Upper lobe of left lung (tissue), 6 donors: Measurements from ENCODE around the gene ADCY3. TPM values are rescaled to one million over a fixed set of nuclear protein-coding genes. Genes with fewer than 3 reads are reported as not detected.

Experiments
- ATAC-seq, 2 donors: fragments of 200-7000 bp; cut with Tn5 transposase; one replicate each; pipeline ENCODE4 v1.9.1; 2022; ENCODE audit warnings: mild to moderate bottlenecking in 2 of 2, moderate library complexity in 2 of 2; ENCODE audit not compliant: low FRiP score in 2 of 2
- DNase-seq, 2 donors: peaks; one replicate each; pipeline ENCODE4 v3.0.0-alpha.2; 2019 to 2020
- H3K27ac ChIP-seq, 4 donors: fragments of 200-600 bp; sonication (generic); one replicate each; pipeline ENCODE4 v1.5.1; 2016 to 2019
- H3K27me3 ChIP-seq, 4 donors: fragments of 200-600 bp; sonication (generic); one replicate each; pipeline ENCODE4 v1.5.1; 2017 to 2019
- H3K36me3 ChIP-seq, 4 donors: fragments of 200-600 bp; sonication (generic); one replicate each; pipeline ENCODE4 v1.5.1; 2016 to 2019
- H3K4me1 ChIP-seq, 4 donors: fragments of 200-600 bp; sonication (generic); one replicate each; pipeline ENCODE4 v1.5.1; 2018 to 2019
- H3K4me3 ChIP-seq, 4 donors: fragments of 200-600 bp; sonication (generic); one replicate each; pipeline ENCODE4 v1.5.1; 2017 to 2019; ENCODE audit warnings: mild to moderate bottlenecking in 2 of 4, moderate library complexity in 1 of 4
- H3K9me3 ChIP-seq, 4 donors: fragments of 200-600 bp; sonication (generic); one replicate each; pipeline ENCODE4 v1.5.1; 2018 to 2019
- EP300 ChIP-seq, 4 donors: sonication (generic); formaldehyde crosslinking; IDR thresholded peaks; one replicate each; pipeline ENCODE4 v1.5.1; 2017; ENCODE audit warnings: antibody characterized with exemption in 4 of 4, control low read depth in 2 of 4
- POLR2A ChIP-seq, 4 donors: fragments of 450-650 bp; IDR thresholded peaks; one replicate each; pipeline ENCODE4 v1.5.1; 2016 to 2017; ENCODE audit warnings: antibody characterized with exemption in 4 of 4, mild to moderate bottlenecking in 2 of 4
- POLR2AphosphoS5 ChIP-seq, 2 donors: sonication (generic); formaldehyde crosslinking; IDR thresholded peaks; one replicate each; pipeline ENCODE4 v1.5.1; 2017; ENCODE audit warnings: antibody characterized with exemption in 2 of 2
- WGBS, 2 donors: methylation state at CpG; one replicate each; pipeline ENCODE4 v1.1.5; 2017 to 2018; 5-methylcytosine and 5-hydroxymethylcytosine counted together
- total RNA-seq, 6 donors: library from RNA; depleted of rRNA in 4 of 6; stranded (reverse); fragments of >200 nt in 4 of 6; gene quantifications; one replicate each; pipeline versions ENCODE4 v1.1.0 to v1.2.1, GENCODE V29; 2016 to 2021
- TF ChIP-seq, protein P1 (sequence below), 6 experiments: fragments of 450-650 bp in 4 of 6; fragments of 200-600 bp in 2 of 6; sonication (generic) in 2 of 6; IDR thresholded peaks; one replicate each; pipeline ENCODE4 v1.5.1; 2016 to 2019; ENCODE audit warnings: antibody characterized with exemption in 6 of 6
- donor health status: DM: no; HTN: no; CAD: no; lungs with moderate emphysema.
- donor health status: DM: no; HTN: yes; CAD: no; lungs with severe emphysema.

ADCY3 gene
- total RNA-seq, 6 donors from 2014 or later, result 17.5 to 83.5 (median 36.5) TPM

DNA sequence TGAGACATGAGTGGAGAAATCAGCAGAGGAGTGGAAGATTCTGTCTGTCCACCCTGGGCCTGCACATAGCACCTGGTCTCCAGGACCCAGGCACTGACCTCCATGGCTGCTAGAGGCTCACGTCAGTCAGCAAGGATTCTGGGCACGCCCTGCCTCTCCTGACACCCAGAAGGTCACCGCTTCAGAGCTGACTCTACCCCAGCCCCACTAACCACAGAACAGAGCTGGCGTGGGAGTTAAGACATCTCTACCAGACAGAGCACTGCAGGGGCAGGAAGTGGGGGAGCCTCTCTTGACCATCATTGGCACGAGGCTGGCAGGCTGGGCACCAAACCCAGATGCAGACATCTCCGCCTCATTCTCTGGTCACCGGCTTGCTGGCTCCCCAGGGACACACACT is 3.0 kb downstream of the ADCY3 start:
- Histone ChIP-seq H3K36me3 (no peaks in the 10 kb centered on the region), H3K27ac (no peak overlapping the region), H3K4me3 (peak overlapping the region in 2 of 4 donors; percentile 69 to 78), H3K9me3 (no peaks in the 10 kb centered on the region), H3K27me3 (peaks cover 0 to 5% (median 0%) of the 10 kb centered on the region in 4 donors), H3K4me1 (peaks cover 7 to 31% (median 19%) of the 10 kb centered on the region in 4 donors)
- no peak for DNase-seq
- no peak for ATAC-seq
- no peak for TF ChIP-seq EP300 (IDR thresholded peaks at IDR 0.05)
- TF ChIP-seq POLR2AphosphoS5 (IDR thresholded peaks at IDR 0.05), result no peak
- TF ChIP-seq POLR2A (IDR thresholded peaks at IDR 0.05), result no peak
- TF ChIP-seq, protein P1, sequence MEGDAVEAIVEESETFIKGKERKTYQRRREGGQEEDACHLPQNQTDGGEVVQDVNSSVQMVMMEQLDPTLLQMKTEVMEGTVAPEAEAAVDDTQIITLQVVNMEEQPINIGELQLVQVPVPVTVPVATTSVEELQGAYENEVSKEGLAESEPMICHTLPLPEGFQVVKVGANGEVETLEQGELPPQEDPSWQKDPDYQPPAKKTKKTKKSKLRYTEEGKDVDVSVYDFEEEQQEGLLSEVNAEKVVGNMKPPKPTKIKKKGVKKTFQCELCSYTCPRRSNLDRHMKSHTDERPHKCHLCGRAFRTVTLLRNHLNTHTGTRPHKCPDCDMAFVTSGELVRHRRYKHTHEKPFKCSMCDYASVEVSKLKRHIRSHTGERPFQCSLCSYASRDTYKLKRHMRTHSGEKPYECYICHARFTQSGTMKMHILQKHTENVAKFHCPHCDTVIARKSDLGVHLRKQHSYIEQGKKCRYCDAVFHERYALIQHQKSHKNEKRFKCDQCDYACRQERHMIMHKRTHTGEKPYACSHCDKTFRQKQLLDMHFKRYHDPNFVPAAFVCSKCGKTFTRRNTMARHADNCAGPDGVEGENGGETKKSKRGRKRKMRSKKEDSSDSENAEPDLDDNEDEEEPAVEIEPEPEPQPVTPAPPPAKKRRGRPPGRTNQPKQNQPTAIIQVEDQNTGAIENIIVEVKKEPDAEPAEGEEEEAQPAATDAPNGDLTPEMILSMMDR (IDR thresholded peaks at IDR 0.05), result no peak
- 51 to 74% methylated on average over 4 to 7 of the region's 7 CpGs for whole genome bisulfite sequencing, 2 donors

DNA sequence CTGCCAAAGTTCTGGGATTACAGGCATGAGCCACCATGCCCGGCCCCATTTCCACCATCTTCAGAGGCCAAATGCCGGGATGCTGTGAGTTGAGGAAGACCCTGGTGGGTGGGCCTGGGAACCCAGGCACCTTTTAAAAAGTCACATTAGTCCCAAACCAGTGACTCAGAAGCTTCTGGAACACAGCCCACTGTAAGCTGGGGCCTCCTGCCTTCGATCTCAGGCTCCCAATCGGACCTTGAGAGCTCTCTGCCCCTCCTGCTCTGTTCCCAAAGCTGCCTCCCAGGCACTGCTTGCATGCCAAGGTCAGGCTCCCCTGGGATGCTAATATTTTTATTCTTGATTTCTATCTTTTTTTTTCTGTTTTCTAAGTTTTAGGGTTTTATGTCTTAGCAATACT is 4.2 kb downstream of the ADCY3 start:
- Histone ChIP-seq H3K27me3 (peaks cover 0 to 5% (median 0%) of the 10 kb centered on the region in 4 donors), H3K36me3 (no peaks in the 10 kb centered on the region), H3K4me3 (no peak overlapping the region), H3K27ac (no peak overlapping the region), H3K9me3 (no peaks in the 10 kb centered on the region), H3K4me1 (peaks cover 7 to 27% (median 19%) of the 10 kb centered on the region in 4 donors)
- TF ChIP-seq, protein P1 (IDR thresholded peaks at IDR 0.05), result no peak
- TF ChIP-seq POLR2AphosphoS5 (IDR thresholded peaks at IDR 0.05) (no peak), POLR2A (IDR thresholded peaks at IDR 0.05) (no peak), EP300 (IDR thresholded peaks at IDR 0.05) (no peak)
- 90 to 98% methylated on average over 4 of the region's 4 CpGs for WGBS, 2 donors
- DNase-seq (no peak), ATAC-seq (no peak)

DNA sequence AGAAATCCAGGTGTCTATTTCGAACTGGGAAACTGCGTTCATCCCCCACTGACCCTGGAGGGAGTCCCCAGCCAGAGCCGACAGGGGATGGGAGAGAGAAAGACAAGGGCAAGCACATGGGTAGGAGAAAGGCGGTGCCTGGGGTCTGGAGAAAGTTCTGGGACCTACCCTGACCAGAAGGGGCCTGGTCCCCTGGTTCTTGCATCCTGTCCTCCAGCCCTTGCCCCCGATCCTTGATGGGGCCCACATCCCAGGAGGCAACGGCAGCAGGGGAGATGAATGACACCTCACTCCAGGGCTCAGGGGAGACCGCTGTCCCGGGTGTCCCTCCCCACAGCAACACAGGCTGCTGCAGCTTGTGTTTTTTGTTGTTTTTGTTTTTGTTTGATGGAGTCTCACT is 4.9 kb downstream of the ADCY3 start:
- Histone ChIP-seq H3K4me3 (no peak overlapping the region), H3K27me3 (no peaks in the 10 kb centered on the region), H3K27ac (no peak overlapping the region), H3K36me3 (no peaks in the 10 kb centered on the region), H3K4me1 (peaks cover 5 to 22% (median 17%) of the 10 kb centered on the region in 4 donors), H3K9me3 (no peaks in the 10 kb centered on the region)
- TF ChIP-seq, protein P1 (IDR thresholded peaks at IDR 0.05), result no peak
- no peak for TF ChIP-seq POLR2A (IDR thresholded peaks at IDR 0.05)
- TF ChIP-seq EP300 (IDR thresholded peaks at IDR 0.05), result no peak
- no peak for TF ChIP-seq POLR2AphosphoS5 (IDR thresholded peaks at IDR 0.05)
- 92 to 95% methylated on average over 7 to 8 of the region's 8 CpGs for WGBS, 2 donors
- DNase-seq, result no peak
- no peak for ATAC-seq

DNA sequence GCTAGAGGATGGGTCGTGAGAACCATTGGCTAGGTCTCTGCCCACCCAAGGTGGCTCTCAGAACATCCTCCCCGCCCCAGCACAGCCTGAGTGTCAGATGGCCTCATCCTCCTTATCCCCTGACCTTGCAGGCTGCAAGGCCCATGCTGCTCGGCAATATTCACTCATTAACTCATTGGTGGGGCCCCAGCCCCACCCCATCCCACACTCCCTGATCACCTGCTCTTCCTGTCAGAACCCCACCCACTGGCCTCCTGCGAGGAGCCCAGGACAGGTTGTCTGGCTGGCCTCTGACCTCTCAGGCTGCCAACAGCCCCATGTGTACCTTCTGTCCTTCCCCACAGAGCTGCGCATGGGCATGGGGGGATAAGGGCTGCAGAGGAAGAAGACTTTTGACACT is 5.3 kb downstream of the ADCY3 start:
- ATAC-seq (no peak), DNase-seq (no peak)
- TF ChIP-seq POLR2AphosphoS5 (IDR thresholded peaks at IDR 0.05), result no peak
- Histone ChIP-seq H3K4me3 (no peak overlapping the region), H3K36me3 (no peaks in the 10 kb centered on the region), H3K27me3 (no peaks in the 10 kb centered on the region), H3K27ac (no peak overlapping the region), H3K9me3 (no peaks in the 10 kb centered on the region), H3K4me1 (peaks cover 5 to 22% (median 16%) of the 10 kb centered on the region in 4 donors)
- 84 to 90% methylated on average over 4 to 5 of the region's 5 CpGs for WGBS, 2 donors

DNA sequence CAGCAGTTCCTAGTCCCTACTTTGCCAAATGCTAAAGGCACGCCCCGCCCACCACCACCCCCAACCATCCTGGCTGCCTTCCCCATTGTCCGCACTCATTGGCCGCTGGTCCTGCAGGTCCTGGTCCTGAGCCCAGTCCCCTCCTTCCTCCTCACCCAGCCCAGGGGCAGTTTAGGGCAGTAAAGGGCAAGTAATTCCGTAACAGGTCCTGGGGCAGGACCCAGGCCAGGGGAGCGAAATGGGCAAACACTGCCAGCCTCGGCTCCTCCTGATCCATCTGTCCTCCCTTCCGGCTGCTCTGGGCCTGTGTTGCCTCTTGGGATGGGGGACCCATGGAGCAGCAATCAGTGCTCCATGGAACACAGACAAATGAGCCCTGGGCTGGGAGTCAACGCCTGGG is 6.1 kb downstream of the ADCY3 start:
- Histone ChIP-seq H3K4me3 (no peak overlapping the region), H3K27me3 (no peaks in the 10 kb centered on the region), H3K9me3 (no peaks in the 10 kb centered on the region), H3K27ac (no peak overlapping the region), H3K4me1 (peaks cover 0 to 14% (median 10%) of the 10 kb centered on the region in 4 donors), H3K36me3 (no peaks in the 10 kb centered on the region)
- DNase-seq (no peak), ATAC-seq (no peak)
- 78 to 87% methylated on average over 4 to 9 of the region's 9 CpGs for WGBS, 2 donors
- TF ChIP-seq POLR2AphosphoS5 (IDR thresholded peaks at IDR 0.05) (no peak), POLR2A (IDR thresholded peaks at IDR 0.05) (no peak), EP300 (IDR thresholded peaks at IDR 0.05) (no peak)
- TF ChIP-seq, protein P1 (IDR thresholded peaks at IDR 0.05), result no peak
